Heart left ventricle (tissue), 13 donors: Measurements from ENCODE around the gene SBDS.
"Not testable (repeated sequence)": the region's sequence is repeated elsewhere in the genome, so short reads cannot be mapped to it uniquely, and the experiment has no call there.

ENCODE experiments used
- CTCF ChIP-seq, 12 donors: fragments of 200-600 bp; sonication (generic) in 4 of 12; IDR thresholded peaks; one replicate each; pipeline versions ENCODE4 v1.5.0 to v1.8.0; 2018 to 2022; ENCODE audit warnings: antibody characterized with exemption in 12 of 12, mild to moderate bottlenecking in 5 of 12
- POLR2A ChIP-seq, 2 donors: fragments of 450-650 bp; IDR thresholded peaks; one replicate each; pipeline ENCODE4 v1.6.1; 2017; ENCODE audit warnings: antibody characterized with exemption in 2 of 2, mild to moderate bottlenecking in 2 of 2, moderate library complexity in 2 of 2
- donor health status: ischemic (EF 13 %, LVEDD 7.1; RV severe dilation, severe dysfunction).
- donor health status: DM: no; HTN: yes; CAD: no.
- donor health status: DM: no; HTN: no; CAD: no.
- donor health status: ischemic (EF 25% LVEDD 6.9; RV normal size, moderate dysfunction).
- donor health status: ischemic (EF 25% LVEDD 5.7; RV mildly dilated, moderate dysfunction).
- donor health status: ischemic (EF 35%, LVEDD 5.7; RV mildly dilated, moderate dysfunction).
- donor health status: nonischemic (EF 11% LVEDD 7.7; RV severe dilation, severe dysfunction).
- donor health status: DM: yes; HTN: yes; CAD: no.
- donor health status: PGD.
- donor health status: ischemic (EF 29% LVEDD 5.4; RV normal size, mild dysfunction).
- donor health status: nonischemic (EF 23%, LVEDD 6.1; RV moderate dilation, normal function).

GRCh38 chr7:66980336-66980735 lies 15.1 kb downstream of the SBDS start:
- not testable (repeated sequence) for TF ChIP-seq CTCF, POLR2A (IDR thresholded peaks at IDR 0.05)
